K562 (cell line): ENCODE measurements around the gene MT1A. TPM values are rescaled to one million over a fixed set of nuclear protein-coding genes. Genes with fewer than 3 reads are reported as not detected.

Experiments
- BACH1 ChIP-seq: fragments of 200-800 bp; sonication (Bioruptor generic); IDR thresholded peaks from 2 replicates; pipeline ENCODE4 v1.6.1; 2016; ENCODE audit warnings: missing genetic modification characterization, missing compliant biosample characterization
- CBFB ChIP-seq: sonication (generic); formaldehyde crosslinking; IDR thresholded peaks from 2 replicates; pipeline ENCODE4 v1.4.0; 2020; ENCODE audit warnings: mild to moderate bottlenecking, missing genetic modification reagents
- CBX5 ChIP-seq: IDR thresholded peaks from 2 replicates; pipeline ENCODE4 v1.6.1; 2014; ENCODE audit warnings: low read depth, borderline replicate concordance
- COPS2 ChIP-seq: fragments of 450-650 bp; conservative IDR thresholded peaks from 2 replicates; pipeline ENCODE4 v1.6.1; 2016; ENCODE audit warnings: mild to moderate bottlenecking, moderate library complexity
- ETV1 ChIP-seq: fragments of 450-650 bp; conservative IDR thresholded peaks from 2 replicates; pipeline ENCODE4 v1.6.1; 2016; ENCODE audit warnings: missing genetic modification characterization, control low read depth, low read depth, missing compliant biosample characterization
- KLF13 ChIP-seq: fragments of 450-650 bp; IDR thresholded peaks from 2 replicates; pipeline ENCODE4 v1.6.1; 2016; ENCODE audit warnings: missing genetic modification characterization, low read depth, mild to moderate bottlenecking, missing compliant biosample characterization, moderate library complexity, borderline replicate concordance
- NCOR1 ChIP-seq: fragments of 450-650 bp; IDR thresholded peaks from 2 replicates; pipeline ENCODE4 v1.6.1; 2016; ENCODE audit warnings: mild to moderate bottlenecking, moderate library complexity
- SIN3A ChIP-seq, 2 experiments: fragments of 150-350 bp in 1 of 2; IDR thresholded peaks; 2 replicates each; pipeline ENCODE4 v1.6.1; 2011 to 2016; ENCODE audit warnings: borderline replicate concordance in 2 of 2, low read depth in 2 of 2, low read length in 2 of 2, mild to moderate bottlenecking in 2 of 2, moderate library complexity in 2 of 2; ENCODE audit not compliant: control insufficient read depth in 1 of 2
- SREBF1 ChIP-seq: fragments of 150-350 bp; IDR thresholded peaks from 2 replicates; pipeline ENCODE4 v1.6.1; 2014; ENCODE audit warnings: antibody characterized with exemption, low read depth, low read length, borderline replicate concordance
- ZNF431 ChIP-seq: sonication (generic); formaldehyde crosslinking; IDR thresholded peaks from 2 replicates; pipeline ENCODE4 v1.8.0; 2022; ENCODE audit warnings: mild to moderate bottlenecking, missing genetic modification reagents
- ZNF436 ChIP-seq: fragments of 250-450, 450-650 bp; sonication (Bioruptor Pico); formaldehyde crosslinking; IDR thresholded peaks from 2 replicates; pipeline ENCODE4 v1.7.0; 2020; ENCODE audit warnings: mild to moderate bottlenecking
- ZNF551 ChIP-seq: fragments of 250-450 bp; sonication (Bioruptor Pico); IDR thresholded peaks from 2 replicates; pipeline ENCODE4 v1.5.0; 2021; ENCODE audit warnings: mild to moderate bottlenecking, moderate library complexity
- ZNF780A ChIP-seq: fragments of 250-450 bp; sonication (Bioruptor Pico); IDR thresholded peaks from 2 replicates; pipeline ENCODE4 v1.5.0; 2021; ENCODE audit warnings: mild to moderate bottlenecking
- polyA plus RNA-seq, 8 experiments: library from polyadenylated mRNA; depleted of rRNA in 4 of 8; stranded (reverse) in 5 of 8; unstranded in 3 of 8; fragments of >200 nt; fragmentation: Nextera tagmentation in 2 of 8; fragmentation: Illumina TruSeq in 1 of 8; extraction: Ambion mirVana in 2 of 8; extraction: Trizol in 1 of 8; gene quantifications; 2 replicates each; pipeline versions ENCODE4 v1.2.1 to v1.2.3, GENCODE V29; 2011 to 2014; ENCODE audit warnings: inconsistent platforms in 1 of 8, missing spikeins in 1 of 8
- total RNA-seq, 7 experiments: library from RNA; depleted of rRNA in 6 of 7; stranded (reverse); fragments of >200 nt in 6 of 7; fragmentation: Illumina TruSeq in 2 of 7; extraction: Trizol in 2 of 7; gene quantifications; 2 replicates each; pipeline versions ENCODE4 v1.2.1 to v1.2.3, GENCODE V29; 2011 to 2021; ENCODE audit warnings: low replicate concordance in 1 of 7
- TF ChIP-seq, protein P1 (sequence below): sonication (generic); IDR thresholded peaks from 2 replicates; pipeline ENCODE4 v1.6.1; 2016
- TF ChIP-seq, protein P2 (sequence below): sonication (generic); formaldehyde crosslinking; IDR thresholded peaks from 2 replicates; pipeline ENCODE4 v1.8.1; 2023; ENCODE audit warnings: missing genetic modification reagents, mild to moderate bottlenecking, borderline replicate concordance
- TF ChIP-seq, protein P3 (sequence below): fragments of 450-650 bp; formaldehyde crosslinking; IDR thresholded peaks from 2 replicates; pipeline ENCODE4 v1.4.0; 2020; ENCODE audit warnings: mild to moderate bottlenecking, moderate library complexity

Gene MT1A
- total and polyA plus RNA-seq, 9 of the 15 experiments (the other 6 are each of a cell fraction or from before 2014, with no cell fraction given), result 0.23 TPM; not detected in 8

DNA sequence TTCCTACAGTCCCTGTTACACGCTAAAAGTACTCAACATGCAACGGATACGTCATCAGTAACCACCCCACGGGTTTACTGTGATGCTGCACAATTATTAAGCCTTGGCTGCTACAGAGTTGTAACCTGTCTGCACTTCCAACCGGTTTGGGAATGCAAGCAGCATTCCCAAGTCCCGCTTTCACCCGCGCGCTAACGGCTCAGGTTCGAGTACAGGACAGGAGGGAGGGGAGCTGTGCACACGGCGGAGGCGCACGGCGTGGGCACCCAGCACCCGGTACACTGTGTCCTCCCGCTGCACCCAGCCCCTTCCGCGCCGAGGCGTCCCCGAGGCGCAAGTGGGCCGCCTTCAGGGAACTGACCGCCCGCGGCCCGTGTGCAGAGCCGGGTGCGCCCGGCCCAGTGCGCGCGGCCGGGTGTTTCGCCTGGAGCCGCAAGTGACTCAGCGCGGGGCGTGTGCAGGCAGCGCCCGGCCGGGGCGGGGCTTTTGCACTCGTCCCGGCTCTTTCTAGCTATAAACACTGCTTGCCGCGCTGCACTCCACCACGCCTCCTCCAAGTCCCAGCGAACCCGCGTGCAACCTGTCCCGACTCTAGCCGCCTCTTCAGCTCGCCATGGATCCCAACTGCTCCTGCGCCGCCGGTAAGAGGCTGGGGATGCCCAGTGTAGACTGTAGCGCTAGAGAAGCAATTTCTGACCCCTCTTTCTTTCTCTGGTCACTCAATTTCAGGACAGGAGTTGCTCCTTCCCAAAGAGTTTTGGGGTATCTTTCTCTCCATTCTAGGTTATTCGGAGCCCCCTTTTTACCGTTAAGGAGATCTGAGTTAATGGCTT lies 30.2 kb upstream of the MT1A start, which contains the start of gene MT2A (continued):
- TF ChIP-seq, protein P1, sequence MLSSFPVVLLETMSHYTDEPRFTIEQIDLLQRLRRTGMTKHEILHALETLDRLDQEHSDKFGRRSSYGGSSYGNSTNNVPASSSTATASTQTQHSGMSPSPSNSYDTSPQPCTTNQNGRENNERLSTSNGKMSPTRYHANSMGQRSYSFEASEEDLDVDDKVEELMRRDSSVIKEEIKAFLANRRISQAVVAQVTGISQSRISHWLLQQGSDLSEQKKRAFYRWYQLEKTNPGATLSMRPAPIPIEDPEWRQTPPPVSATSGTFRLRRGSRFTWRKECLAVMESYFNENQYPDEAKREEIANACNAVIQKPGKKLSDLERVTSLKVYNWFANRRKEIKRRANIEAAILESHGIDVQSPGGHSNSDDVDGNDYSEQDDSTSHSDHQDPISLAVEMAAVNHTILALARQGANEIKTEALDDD, result no peak
- TF ChIP-seq ZNF551 (CRISPR knock-in tag), result no peak
- no peak for TF ChIP-seq CBFB
- TF ChIP-seq ZNF431, result no peak
- 0 out of 2 replicates have a peak, but pooled peaks have one; percentile 21 for TF ChIP-seq KLF13 (tag)
- TF ChIP-seq, protein P2, sequence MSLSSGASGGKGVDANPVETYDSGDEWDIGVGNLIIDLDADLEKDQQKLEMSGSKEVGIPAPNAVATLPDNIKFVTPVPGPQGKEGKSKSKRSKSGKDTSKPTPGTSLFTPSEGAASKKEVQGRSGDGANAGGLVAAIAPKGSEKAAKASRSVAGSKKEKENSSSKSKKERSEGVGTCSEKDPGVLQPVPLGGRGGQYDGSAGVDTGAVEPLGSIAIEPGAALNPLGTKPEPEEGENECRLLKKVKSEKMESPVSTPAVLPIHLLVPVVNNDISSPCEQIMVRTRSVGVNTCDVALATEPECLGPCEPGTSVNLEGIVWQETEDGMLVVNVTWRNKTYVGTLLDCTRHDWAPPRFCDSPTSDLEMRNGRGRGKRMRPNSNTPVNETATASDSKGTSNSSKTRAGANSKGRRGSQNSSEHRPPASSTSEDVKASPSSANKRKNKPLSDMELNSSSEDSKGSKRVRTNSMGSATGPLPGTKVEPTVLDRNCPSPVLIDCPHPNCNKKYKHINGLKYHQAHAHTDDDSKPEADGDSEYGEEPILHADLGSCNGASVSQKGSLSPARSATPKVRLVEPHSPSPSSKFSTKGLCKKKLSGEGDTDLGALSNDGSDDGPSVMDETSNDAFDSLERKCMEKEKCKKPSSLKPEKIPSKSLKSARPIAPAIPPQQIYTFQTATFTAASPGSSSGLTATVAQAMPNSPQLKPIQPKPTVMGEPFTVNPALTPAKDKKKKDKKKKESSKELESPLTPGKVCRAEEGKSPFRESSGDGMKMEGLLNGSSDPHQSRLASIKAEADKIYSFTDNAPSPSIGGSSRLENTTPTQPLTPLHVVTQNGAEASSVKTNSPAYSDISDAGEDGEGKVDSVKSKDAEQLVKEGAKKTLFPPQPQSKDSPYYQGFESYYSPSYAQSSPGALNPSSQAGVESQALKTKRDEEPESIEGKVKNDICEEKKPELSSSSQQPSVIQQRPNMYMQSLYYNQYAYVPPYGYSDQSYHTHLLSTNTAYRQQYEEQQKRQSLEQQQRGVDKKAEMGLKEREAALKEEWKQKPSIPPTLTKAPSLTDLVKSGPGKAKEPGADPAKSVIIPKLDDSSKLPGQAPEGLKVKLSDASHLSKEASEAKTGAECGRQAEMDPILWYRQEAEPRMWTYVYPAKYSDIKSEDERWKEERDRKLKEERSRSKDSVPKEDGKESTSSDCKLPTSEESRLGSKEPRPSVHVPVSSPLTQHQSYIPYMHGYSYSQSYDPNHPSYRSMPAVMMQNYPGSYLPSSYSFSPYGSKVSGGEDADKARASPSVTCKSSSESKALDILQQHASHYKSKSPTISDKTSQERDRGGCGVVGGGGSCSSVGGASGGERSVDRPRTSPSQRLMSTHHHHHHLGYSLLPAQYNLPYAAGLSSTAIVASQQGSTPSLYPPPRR (CRISPR knock-in tag), result no peak
- no peak for TF ChIP-seq ZNF436 (CRISPR knock-in tag)
- TF ChIP-seq NCOR1, result peak; percentile 35; the same call in 1 of the 2 replicates
- TF ChIP-seq BACH1 (tag), result no peak
- TF ChIP-seq SREBF1, result no peak
- no peak for TF ChIP-seq CBX5
- TF ChIP-seq ZNF780A (CRISPR knock-in tag), result no peak
- TF ChIP-seq COPS2, result no peak
- TF ChIP-seq, protein P3, sequence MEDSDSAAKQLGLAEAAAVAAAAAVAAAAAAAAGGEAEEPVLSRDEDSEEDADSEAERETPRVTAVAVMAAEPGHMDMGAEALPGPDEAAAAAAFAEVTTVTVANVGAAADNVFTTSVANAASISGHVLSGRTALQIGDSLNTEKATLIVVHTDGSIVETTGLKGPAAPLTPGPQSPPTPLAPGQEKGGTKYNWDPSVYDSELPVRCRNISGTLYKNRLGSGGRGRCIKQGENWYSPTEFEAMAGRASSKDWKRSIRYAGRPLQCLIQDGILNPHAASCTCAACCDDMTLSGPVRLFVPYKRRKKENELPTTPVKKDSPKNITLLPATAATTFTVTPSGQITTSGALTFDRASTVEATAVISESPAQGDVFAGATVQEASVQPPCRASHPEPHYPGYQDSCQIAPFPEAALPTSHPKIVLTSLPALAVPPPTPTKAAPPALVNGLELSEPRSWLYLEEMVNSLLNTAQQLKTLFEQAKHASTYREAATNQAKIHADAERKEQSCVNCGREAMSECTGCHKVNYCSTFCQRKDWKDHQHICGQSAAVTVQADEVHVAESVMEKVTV, result no peak
- TF ChIP-seq ETV1 (tag), result no peak
- peak in 1 of 2 experiments; percentile 55; a peak in 1 of 4 replicates for TF ChIP-seq SIN3A (IDR thresholded peaks at IDR 0.05; ENCODE audit: borderline replicate concordance in 2 of 2, control insufficient read depth in 1 of 2, low read depth in 2 of 2, low read length in 2 of 2)
